ENCODE measurements around the gene TBK1.

The TBK1 gene

GRCh38 chr12:64544371-64545080 is 92.6 kb downstream of the TBK1 start:
- Histone ChIP-seq H3K27ac (ENCODE audit: low read depth, low read length, poor library complexity, severe bottlenecking) (no peak overlapping the region), H3K4me1 (ENCODE audit: insufficient read depth, low read length, severe bottlenecking) (no peaks in the 10 kb centered on the region), H3K79me2 (ENCODE audit: insufficient read depth, low read length) (no peaks in the 10 kb centered on the region), H3K27me3 (ENCODE audit: insufficient read depth, low read length) (no peaks in the 10 kb centered on the region), H3K9ac (ENCODE audit: low read length) (no peak overlapping the region), H3K4me3 (ENCODE audit: low read depth, low read length, poor library complexity, severe bottlenecking) (no peak overlapping the region), H3K4me2 (ENCODE audit: low read length) (no peak overlapping the region), H2AFZ (ENCODE audit: low read length) (no peak overlapping the region), H3K9me3 (ENCODE audit: low read length) (no peaks in the 10 kb centered on the region), H3K9me2 (ENCODE audit: low read depth, low read length) (no peaks in the 10 kb centered on the region), H4K20me1 (ENCODE audit: insufficient read depth, low read length) (no peaks in the 10 kb centered on the region), H3K36me3 (ENCODE audit: insufficient read depth, low read length) (no peaks in the 10 kb centered on the region), H3F3A (ENCODE audit: insufficient read depth, low read length) (no peaks in the 10 kb centered on the region)
- TF ChIP-seq CTCF (IDR thresholded peaks at IDR 0.05; ENCODE audit: low read length): no peak
- TF ChIP-seq EZH2 (IDR thresholded peaks at IDR 0.05; ENCODE audit: borderline replicate concordance, low read length): no peak

GRCh38 chr12:64545081-64545382 is 93.1 kb downstream of the TBK1 start:
- no peak for TF ChIP-seq EZH2 (IDR thresholded peaks at IDR 0.05; ENCODE audit: borderline replicate concordance, low read length)
- TF ChIP-seq CTCF (IDR thresholded peaks at IDR 0.05; ENCODE audit: low read length): no peak
- H2AFZ ChIP-seq (ENCODE audit: low read length): no peak overlapping the region
- H3K36me3 ChIP-seq (ENCODE audit: insufficient read depth, low read length): no peaks in the 10 kb centered on the region
- no peak overlapping the region for H3K4me3 ChIP-seq (ENCODE audit: low read depth, low read length, poor library complexity, severe bottlenecking)
- no peaks in the 10 kb centered on the region for H3K9me3 ChIP-seq (ENCODE audit: low read length)
- no peak overlapping the region for H3K27ac ChIP-seq (ENCODE audit: low read depth, low read length, poor library complexity, severe bottlenecking)
- no peak overlapping the region for H3K9ac ChIP-seq (ENCODE audit: low read length)
- H3K79me2 ChIP-seq (ENCODE audit: insufficient read depth, low read length): no peaks in the 10 kb centered on the region
- H3F3A ChIP-seq (ENCODE audit: insufficient read depth, low read length): no peaks in the 10 kb centered on the region
- no peaks in the 10 kb centered on the region for H4K20me1 ChIP-seq (ENCODE audit: insufficient read depth, low read length)
- no peaks in the 10 kb centered on the region for H3K27me3 ChIP-seq (ENCODE audit: insufficient read depth, low read length)
- H3K4me1 ChIP-seq (ENCODE audit: insufficient read depth, low read length, severe bottlenecking): no peaks in the 10 kb centered on the region
- no peak overlapping the region for H3K4me2 ChIP-seq (ENCODE audit: low read length)
- no peaks in the 10 kb centered on the region for H3K9me2 ChIP-seq (ENCODE audit: low read depth, low read length)

- H3K9me2 ChIP-seq (ENCODE audit: low read depth, low read length): no peaks in the 10 kb centered on the region
- H3K9me3 ChIP-seq (ENCODE audit: low read length): no peaks in the 10 kb centered on the region
- no peak overlapping the region for H3K9ac ChIP-seq (ENCODE audit: low read length)
- no peak overlapping the region for H3K4me2 ChIP-seq (ENCODE audit: low read length)
- H3K4me1 ChIP-seq (ENCODE audit: insufficient read depth, low read length, severe bottlenecking): no peaks in the 10 kb centered on the region
- H4K20me1 ChIP-seq (ENCODE audit: insufficient read depth, low read length): no peaks in the 10 kb centered on the region
- no peak overlapping the region for H2AFZ ChIP-seq (ENCODE audit: low read length)
- H3K27me3 ChIP-seq (ENCODE audit: insufficient read depth, low read length): no peaks in the 10 kb centered on the region
- H3K79me2 ChIP-seq (ENCODE audit: insufficient read depth, low read length): no peaks in the 10 kb centered on the region
- no peaks in the 10 kb centered on the region for H3K36me3 ChIP-seq (ENCODE audit: insufficient read depth, low read length)
- H3K4me3 ChIP-seq (ENCODE audit: low read depth, low read length, poor library complexity, severe bottlenecking): no peak overlapping the region
- no peaks in the 10 kb centered on the region for H3F3A ChIP-seq (ENCODE audit: insufficient read depth, low read length)
- H3K27ac ChIP-seq (ENCODE audit: low read depth, low read length, poor library complexity, severe bottlenecking): no peak overlapping the region
- no peak for TF ChIP-seq CTCF (IDR thresholded peaks at IDR 0.05; ENCODE audit: low read length)
- TF ChIP-seq EZH2 (IDR thresholded peaks at IDR 0.05; ENCODE audit: borderline replicate concordance, low read length): no peak
Observed at GRCh38 chr12:64549108-64549507, 97.2 kb downstream of the TBK1 start.
